ENCODE results near the gene LRRC25.

The LRRC25 gene

DNA sequence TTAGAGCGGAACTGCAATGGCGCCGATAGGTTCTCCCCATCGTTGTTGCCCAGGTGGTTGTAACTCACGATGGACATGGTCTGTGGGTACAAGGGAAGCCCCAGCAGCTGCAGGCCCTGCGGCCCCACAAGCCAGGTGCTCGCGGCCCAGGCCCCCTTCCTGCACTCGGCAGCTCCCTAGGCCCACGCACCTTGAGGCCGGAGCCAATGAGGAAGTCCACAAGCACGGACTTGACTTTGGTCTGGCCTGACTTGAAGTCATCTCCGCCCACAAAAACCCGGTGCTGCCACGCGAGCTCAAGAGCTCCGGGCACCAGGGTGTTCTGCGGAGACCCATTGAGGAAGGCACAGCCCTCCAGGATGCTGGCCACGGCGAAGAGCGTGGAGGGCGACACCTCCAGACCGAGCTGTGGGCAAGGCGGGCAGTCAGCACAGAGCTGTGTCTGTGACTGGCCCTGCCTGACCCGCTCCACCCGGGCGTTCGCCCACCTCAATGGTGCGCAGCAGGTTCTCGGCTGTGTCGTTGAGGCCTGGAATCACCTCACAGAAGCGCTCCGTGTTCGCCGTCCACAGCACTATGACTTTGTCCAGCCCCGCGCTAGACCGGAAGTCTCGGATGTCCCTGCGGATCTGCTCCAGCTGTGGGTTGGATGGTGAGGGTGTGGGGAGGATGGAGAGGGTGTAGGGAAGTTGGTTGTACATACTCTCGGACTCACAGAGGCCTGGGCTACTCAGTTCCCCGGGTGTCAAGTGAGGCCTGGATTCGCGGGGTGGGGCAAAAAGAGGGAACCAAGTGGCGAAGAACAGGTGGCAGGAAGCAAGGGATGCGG, 38.6 kb upstream of the LRRC25 start:
- no peak for DNase-seq (ENCODE audit: low spot score)

DNA sequence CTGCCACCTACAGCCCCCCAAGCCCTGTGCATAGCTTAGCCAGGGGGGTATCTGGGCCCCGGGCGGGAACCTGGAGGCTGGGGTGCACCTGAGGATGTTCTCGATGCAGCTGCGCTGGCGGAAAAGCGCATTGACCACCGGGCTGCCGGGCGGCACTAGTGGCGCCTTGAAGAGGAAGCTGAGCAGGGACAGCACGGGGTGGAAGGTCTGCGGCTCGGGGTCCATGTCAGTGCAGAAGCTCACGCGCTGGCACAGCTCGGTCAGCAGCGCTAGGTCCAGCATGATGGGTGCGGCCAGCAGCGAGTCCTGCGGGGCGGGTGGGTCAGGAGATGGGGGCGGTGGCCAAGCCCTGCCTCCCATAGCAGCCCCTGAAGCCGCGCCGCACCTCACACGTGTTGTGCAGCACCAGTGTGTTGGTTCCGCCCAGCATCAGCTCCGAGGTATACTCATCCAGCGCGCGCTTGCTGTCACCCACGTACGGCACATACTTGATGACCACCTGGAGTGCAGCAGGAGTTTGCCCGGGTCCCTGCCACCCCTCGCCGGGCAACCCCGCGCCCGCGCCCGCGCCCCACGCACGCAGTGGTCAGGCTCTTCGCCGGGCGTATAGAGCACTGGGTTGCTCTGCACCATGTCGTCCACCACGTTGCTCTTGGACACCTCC, 37.9 kb upstream of the LRRC25 start:
- DNase-seq (ENCODE audit: low spot score) = no peak

DNA sequence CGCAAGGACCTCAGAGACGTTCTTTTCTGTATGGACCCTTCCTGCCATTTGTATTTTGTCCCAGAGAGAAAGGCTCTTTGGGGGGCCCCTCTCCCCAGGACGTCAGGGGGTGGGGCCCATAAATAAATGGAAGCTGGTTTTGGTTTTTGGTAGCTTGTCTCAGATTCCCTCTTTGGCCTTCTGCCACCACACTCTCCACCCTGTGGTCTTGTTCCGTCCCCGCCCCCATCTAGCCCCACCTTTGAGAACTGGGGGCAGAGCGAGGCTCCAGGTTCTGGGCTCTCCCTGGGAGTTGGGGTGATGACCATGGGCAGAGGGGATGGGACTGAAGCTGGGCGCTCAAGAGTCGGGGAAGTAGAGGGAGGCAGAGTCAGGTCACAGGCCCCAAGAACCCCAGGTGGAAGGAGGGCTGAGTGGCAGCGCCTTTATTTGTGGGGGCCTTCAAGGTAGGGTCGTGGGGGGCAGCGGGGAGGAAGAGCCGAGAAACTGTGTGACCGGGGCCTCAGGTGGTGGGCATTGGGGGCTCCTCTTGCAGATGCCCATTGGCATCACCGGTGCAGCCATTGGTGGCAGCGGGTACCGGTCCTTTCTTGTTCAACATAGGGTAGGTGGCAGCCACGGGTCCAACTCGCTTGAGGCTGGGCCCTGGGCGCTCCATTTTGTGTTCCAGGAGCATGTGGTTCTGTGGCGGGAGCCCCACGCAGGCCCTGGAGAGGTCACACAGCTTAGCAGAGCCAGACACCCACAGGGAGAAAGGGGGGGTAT, 37.2 kb upstream of the LRRC25 start:
- no peak for DNase-seq (ENCODE audit: low spot score)

DNA sequence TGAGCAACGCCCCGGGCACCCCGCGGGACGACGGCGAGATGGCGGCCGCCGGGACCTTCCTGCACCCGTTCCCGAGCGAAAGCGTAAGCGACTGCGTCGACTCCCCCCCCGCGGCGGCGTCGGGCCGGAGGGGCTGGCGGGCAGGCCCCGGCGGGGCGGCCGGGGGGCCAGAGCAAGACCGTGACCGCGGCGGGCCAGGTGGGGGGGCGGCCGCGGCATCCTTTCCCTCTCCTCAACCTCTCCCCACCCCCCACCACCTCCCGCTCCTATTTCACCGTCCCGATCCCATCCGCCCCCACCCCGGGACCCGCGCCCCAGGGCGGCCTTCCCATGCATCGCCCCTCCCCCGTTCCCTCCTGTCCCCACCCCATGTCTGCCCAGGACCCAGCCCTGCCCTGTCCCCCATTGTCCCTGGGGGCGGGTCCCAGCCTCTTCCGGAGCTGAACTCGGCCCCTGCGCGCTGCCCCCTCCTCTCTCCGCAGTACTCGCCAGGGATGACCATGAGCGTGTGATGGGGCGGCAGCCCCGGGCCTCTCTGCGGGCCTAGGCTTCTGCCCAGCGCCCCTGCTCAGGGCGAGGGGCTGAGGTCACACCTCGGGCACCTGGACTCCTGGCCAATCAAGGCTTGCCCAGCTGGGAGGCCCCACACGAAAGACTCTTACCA, 36.4 kb upstream of the LRRC25 start:
- DNase-seq (ENCODE audit: low spot score) = no peak

DNA sequence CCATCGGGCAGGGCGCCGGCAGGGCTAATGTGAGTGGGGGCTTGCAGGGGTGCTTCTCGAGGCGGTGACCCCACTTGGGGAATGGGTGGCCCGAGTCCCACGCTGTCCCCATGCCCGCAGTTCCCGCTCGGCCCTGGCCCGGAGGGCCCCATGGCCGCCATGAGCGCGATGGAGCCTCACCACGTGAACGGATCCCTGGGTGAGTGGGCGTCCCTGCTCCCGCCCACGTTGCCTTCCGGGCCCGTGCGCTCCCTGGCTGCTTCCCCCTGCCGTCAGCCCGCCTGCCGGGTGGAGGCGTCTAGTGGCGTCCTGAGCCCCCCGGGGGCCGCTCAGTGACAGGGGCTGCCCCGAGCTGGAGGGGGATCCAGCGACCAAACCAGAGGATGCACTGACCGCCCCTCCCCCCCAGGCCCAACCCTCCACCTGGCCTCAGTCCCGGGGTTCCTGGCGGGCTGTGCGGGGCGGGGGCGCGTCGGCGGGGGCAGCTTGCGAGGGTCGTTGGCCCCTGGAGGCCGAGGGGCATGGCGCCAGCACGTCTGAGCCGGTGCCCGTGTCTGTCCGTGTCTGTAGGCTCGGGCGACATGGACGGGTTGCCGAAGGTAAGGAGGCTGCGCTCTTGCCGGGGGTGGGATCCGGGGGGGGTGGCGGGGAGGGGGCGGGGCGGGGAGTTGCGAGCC, 35.7 kb upstream of the LRRC25 start:
- DNase-seq (ENCODE audit: low spot score) = no peak

DNA sequence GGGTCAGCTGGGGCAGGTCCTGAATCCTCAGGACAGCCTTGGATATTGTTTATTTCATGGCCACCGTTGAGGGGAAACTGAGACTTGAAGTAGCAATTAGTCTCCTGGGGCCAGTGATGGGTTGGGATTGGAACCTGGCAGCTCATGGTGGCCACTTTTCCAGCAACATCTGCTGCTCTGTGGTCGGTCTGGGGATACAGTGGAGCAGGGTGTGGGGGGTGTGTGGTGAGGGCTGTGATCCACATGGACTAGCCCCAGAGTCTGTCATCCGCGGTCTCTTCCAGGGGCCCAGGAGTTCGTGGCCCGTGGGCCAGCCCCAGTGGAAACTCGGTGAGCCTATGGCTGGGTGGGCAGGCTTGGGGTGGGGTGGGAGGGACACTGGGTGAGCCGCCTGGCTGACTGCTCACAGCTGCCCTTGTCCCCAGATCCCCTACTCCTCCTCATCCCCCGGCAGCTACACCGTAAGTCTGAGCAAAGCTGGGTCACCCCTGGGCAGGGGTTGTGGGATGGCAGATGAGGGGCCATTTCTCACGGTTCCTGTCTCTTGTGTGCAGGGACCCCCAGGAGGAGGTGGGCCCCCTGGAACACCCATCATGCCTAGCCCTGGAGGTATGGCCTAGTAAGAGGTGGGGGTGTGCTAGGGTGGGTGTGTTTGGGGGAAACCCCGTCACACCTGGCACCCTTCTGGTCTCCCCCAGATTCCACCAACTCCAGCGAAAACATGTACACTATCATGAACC, 35.0 kb upstream of the LRRC25 start:
- no peak for DNase-seq (ENCODE audit: low spot score)

DNA sequence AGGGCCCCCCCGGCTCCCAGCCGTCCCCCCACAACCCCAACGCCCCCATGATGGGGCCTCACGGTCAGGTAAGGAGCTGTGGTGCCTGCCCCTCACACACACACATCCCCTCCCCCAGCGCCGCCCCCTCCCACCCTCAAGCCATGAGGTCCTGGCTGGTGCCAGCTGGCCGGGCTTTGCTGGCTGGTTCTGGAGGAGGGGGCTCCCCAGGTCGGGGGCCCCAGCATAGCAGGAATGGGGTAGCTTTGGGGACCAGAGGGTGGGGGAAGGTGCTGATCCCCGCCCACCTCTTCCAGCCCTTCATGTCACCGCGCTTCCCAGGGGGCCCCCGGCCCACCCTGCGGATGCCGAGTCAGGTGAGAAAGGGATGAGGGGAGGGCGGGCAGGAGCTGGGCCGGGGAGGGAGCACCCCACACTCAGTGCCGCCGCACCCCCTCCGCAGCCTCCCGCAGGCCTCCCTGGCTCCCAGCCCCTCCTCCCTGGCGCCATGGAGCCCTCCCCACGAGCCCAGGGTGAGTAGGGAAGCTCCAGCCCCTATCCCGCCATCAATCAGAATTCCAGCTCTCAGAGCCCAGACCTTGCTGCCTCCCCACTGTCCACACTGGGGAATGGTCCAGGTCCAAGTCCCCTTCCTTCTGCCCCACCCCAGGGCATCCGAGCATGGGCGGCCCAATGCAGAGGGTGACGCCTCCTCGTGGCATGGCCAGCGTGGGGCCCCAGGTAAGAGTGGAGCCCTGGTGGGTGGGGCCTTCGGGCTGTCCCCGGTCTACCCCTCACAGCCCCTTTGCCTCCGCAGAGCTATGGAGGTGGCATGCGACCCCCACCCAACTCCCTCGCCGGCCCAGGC, 34.2 kb upstream of the LRRC25 start:
- DNase-seq (ENCODE audit: low spot score) = no peak

DNA sequence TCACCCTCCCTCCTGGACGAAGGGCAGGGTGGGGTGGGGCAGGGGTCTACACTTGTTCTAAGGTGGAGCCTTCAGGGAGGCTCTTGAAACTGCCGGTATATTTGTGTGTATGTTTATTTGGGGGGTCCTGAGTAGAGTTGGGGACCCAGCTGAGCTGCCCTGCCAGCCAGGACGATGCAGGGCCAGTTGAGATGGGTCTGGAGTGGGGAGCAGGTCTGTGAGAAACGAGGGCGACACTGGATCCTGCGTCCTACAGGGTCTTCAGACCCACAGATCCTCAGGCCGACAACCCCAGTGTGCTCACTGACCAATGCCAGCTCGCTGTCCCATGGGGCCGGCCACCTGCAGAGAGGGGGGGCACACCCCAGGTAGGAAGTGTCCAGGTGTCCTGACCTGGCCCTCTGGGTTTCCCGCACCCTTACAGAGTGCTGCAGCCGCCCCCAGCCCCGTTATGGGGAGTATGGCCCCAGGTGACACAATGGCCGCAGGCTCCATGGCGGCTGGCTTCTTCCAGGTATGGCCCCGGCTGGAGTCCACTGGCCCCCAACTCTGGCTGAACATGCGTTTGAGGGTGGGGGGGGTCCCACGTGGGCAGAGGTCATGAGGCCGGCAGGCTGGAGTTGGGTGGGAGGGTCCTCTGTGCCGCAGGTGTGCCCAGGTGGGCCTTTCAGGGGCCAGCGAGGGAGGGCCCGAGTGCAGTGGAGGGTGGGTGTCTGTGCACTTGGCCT, 33.2 kb upstream of the LRRC25 start:
- DNase-seq (ENCODE audit: low spot score) = no peak

DNA sequence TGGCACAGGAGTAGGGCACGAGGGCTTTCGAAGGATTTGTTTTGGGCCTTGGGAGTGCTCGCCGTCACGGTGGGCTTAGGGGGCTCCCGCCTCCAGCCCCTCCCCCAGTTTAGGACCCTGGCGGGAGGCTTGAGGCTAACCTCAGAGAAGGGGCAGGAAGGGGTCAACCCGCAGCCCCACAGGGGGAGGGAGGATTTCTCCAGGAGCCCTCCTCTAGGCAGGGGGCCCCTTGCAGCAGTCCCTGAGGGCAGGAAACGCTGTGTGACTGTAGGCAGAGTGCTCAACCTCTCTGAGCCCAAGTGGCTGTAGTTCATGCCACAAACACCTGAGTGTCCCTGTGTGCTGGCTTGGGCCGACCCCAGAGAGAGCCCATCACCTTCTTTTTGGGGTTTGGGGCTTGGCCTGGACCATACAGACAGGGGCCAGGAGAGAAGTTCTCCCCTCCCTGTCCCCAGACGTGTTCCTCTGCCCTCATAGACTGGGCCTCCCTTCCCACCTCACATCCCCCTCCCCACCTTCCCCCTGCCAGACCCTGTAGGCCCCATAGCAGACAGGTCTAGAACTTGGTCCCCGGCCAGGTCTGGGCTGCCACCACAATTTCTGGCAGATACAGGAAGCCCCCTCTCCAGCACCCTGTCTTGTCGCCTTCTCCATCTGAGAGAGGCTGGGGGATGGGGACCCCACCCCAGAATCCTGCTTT, 32.4 kb upstream of the LRRC25 start:
- DNase-seq (ENCODE audit: low spot score) = no peak

DNA sequence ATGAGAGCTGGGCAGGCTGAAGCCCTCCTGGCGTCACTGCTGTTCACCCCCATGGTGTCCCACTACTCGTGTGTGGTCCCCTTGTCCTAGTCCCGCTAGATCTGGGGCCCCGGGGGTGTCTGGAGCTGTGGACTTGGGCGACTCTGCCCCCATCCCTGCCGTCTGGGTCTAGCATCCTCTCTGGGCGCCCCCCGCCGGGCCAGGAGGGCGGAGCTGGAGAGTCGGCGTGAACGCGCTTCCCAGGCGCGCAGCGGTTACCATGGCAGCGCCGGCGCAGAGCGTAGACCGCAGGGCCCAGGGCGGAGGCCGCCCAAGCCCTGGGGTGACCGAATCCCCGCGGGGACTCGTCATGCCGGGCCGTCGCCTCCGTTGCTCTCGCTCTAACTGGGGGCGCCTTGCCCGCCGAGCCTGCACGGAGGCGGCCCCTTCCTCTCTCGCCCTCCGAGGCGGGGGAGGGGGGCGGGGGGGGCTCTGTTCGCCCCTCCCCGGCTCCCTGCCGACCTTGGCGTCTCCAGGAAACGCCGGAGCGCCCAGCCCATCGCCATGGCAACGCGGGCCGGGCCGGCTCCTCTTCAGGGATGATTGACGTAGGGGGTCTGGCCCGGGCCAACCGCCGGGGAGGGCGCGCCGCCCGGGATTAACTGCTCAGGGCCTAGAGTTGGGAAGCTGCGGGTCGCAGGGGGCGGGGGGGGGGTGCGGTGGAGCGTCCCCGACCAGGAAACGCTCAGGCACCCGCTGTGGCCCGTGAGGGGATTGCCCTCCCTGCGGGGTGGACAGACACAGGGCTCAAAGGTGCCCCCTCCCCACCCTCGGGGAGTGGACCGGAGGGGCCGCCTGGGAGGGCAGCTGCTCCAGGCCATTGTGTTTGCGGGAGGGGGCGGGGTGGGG, 31.6 kb upstream of the LRRC25 start:
- DNase-seq (ENCODE audit: low spot score) = no peak

DNA sequence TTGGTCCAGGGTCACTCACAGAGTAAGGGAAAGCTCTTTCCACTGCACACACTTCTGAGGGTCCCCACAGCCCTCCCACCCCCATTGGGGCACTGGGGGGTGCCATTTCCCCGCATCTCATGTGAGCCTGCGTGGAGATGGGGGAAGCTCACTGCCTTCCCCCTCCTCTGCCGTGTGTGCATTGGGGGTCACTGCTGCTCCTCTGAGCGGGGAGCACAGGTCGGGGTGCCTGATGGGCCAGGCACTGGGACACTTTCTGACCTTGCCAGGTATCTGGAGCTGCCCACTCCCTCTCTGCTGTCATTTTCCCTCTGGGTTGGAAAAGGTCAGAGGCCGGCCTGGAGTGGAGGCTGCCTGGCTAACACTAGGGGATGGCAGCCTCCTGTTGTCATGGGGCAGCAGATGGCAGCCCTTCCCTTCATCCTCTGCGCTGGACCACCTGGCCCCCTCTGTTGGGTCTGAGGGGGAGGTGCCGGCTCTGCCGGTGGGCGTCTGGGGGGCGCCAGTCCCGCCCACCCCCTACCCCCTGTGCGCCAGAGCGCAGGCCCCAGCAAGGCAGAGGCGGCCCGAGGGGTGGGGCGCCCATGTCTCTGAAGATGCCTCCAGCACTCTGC, 30.9 kb upstream of the LRRC25 start:
- no peak for DNase-seq (ENCODE audit: low spot score)

DNA sequence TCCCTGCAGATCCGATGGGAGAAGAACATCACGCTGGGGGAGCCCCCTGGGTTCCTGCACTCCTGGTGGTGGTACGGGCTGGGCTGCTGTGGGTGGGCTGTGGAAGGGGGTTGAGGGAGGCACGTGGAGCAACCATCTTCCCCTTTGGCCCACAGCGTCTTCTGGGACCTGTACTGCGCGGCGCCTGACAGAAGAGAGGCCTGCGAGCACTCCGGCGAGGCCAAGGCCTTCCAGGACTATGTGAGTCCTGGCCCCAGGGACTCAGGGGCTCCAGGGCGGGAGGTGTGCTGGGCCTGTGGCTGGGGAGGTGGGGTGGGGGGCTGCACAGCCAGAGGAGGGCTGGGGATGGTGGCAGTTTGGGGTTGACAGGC, 30.3 kb upstream of the LRRC25 start:
- DNase-seq (ENCODE audit: low spot score) = no peak

DNA sequence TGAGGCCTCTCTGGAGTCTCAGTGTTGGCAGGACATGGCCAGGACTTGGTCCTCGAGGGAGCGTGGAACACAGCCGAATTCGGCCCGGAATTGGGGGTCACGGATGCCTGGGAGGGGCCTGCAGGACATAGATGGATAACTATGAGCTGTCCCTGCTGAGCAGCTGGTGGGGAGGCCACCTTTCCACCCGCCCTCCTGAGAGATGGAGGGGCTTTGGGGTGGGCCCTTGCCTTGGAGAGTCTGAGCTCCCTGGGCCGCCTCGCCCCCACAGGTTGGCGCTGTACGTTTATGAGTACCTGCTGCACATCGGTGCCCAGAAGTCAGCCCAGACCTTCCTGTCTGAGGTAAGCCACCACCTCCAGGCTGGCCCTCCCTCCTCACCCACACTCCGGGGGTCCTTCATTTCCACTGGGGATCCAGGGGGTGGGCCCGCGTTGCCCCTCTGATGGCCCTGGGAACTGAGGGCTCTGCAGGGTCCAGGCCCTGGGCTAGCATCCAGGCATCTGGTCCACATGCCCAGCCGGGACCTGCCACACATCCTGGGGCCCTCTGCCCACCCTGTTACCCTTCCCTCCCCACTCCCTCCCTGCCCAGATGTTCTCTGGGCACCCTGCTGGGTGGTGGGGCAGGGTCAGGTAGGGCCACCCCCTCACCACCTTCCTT, 29.8 kb upstream of the LRRC25 start:
- no peak for DNase-seq (ENCODE audit: low spot score)

DNA sequence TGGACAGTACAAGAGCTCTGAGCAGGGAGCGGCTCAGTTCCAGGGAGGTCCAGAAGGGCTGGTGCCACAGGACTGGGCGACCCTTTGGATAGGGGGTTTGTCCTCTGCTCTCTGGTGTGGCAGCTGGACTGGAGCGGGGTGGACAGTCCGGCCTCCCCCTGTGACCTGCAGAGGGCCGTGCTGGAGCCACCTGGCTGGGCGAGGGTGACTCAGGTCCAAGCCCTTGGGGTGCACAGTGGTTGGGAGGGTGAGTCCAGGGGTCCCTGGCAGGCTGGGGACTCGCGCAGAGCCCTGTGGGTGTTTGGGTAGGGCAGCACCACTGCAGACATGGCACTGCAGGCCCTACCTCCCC, 29.0 kb upstream of the LRRC25 start:
- no peak for DNase-seq (ENCODE audit: low spot score)

DNA sequence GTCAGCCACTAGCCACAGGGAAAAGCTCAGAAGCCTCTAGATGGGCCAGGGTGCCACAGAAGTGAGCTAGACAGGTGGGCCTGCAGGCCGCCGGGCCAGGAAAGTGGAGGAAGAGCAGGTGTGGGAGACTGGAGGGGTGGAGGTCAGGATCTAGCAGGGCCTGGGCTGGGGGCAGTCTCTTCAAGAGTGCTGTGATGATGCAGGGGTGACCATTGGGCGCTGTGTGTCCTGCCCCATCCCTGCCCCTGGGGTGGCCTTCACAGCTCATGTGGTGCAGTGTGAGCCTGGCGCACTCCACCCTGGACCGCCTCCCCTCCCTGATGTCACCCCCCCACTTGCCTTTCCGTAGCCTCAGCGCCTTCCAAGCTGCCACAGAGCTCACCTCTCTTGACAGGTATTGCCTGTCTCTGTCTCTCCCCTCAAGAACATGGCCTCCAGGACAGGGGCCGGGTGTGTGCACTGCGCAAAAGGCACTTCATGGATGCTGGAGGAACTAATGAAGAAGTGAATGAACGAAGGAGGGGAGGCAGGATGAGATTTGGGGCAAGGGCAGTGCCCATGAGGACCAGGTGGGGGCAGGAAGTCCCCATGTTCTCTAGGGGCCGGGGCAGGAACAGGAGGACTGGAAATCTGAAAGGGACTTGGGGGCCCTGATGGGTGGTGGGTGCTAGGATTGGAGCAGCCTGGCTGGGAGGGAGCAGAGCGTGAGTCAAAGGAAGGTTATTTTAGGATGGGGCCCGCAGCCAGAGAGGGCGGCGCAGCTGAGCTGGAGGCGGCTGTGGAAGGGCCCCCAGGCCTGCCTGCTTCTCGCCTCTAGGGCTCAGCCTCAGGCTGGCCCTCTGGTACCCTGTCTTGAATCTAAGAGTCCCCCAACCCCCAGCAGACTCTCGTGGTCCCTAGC, 28.3 kb upstream of the LRRC25 start:
- DNase-seq (ENCODE audit: low spot score) = no peak

Data from putamen (tissue), 1 donor.